Neural progenitor cell (in vitro differentiated cells): Measurements from ENCODE around the gene NRCAM. TPM values are rescaled to one million over a fixed set of nuclear protein-coding genes. Genes with fewer than 3 reads are reported as not detected.

Experiments
- DNase-seq: peaks from one replicate; pipeline ENCODE4 v3.0.0-alpha.2; 2016; ENCODE audit warnings: low spot score
- H2AFZ ChIP-seq: fragments of 200-600 bp; sonication (generic); replicated peaks from 2 replicates; pipeline ENCODE4 v1.6.1; 2016; ENCODE audit warnings: antibody characterized with exemption
- H3F3A ChIP-seq: fragments of 200-600 bp; sonication (generic); 2 replicates; pipeline ENCODE4 v1.6.1; 2016; ENCODE audit warnings: antibody characterized with exemption, low read depth
- H3K27ac ChIP-seq: fragments of 200-600 bp; sonication (generic); 2 replicates; pipeline ENCODE4 v1.5.1; 2016; ENCODE audit warnings: mild to moderate bottlenecking
- H3K27me3 ChIP-seq: fragments of 200-600 bp; sonication (generic); 2 replicates; pipeline ENCODE4 v1.6.1; 2016; ENCODE audit warnings: mild to moderate bottlenecking, moderate library complexity
- H3K36me3 ChIP-seq: fragments of 200-600 bp; sonication (generic); 2 replicates; pipeline ENCODE4 v1.5.1; 2016
- H3K4me1 ChIP-seq: fragments of 200-600 bp; sonication (generic); 2 replicates; pipeline ENCODE4 v1.6.1; 2016; ENCODE audit warnings: mixed run types
- H3K4me2 ChIP-seq: fragments of 200-600 bp; sonication (generic); 2 replicates; pipeline ENCODE4 v1.6.1; 2016
- H3K4me3 ChIP-seq: fragments of 200-600 bp; sonication (generic); 2 replicates; pipeline ENCODE4 v1.5.1; 2016
- H3K79me2 ChIP-seq: fragments of 200-600 bp; sonication (generic); 2 replicates; pipeline ENCODE4 v1.6.1; 2016; ENCODE audit warnings: low read depth
- H3K9ac ChIP-seq: fragments of 200-600 bp; sonication (generic); 2 replicates; pipeline ENCODE4 v1.6.1; 2016
- H3K9me3 ChIP-seq: fragments of 200-600 bp; sonication (generic); 2 replicates; pipeline ENCODE4 v1.5.1; 2016; ENCODE audit warnings: low read depth
- H4K20me1 ChIP-seq: fragments of 200-600 bp; sonication (generic); 2 replicates; pipeline ENCODE4 v1.6.1; 2016; ENCODE audit warnings: low read depth
- H3K27ac Mint-ChIP-seq: 3 replicates; pipeline ENCODE4 v1.8.0; 2021; ENCODE audit warnings: mixed read lengths
- H3K27me3 Mint-ChIP-seq: 2 replicates; pipeline ENCODE4 v1.8.0; 2022; ENCODE audit warnings: low read depth, mild to moderate bottlenecking, inconsistent platforms, moderate library complexity, mixed read lengths; ENCODE audit not compliant: insufficient read depth
- H3K36me3 Mint-ChIP-seq: 3 replicates; pipeline ENCODE4 v1.8.0; 2021; ENCODE audit warnings: mixed read lengths
- H3K4me1 Mint-ChIP-seq: 3 replicates; pipeline ENCODE4 v1.8.0; 2021; ENCODE audit warnings: mixed read lengths
- H3K4me3 Mint-ChIP-seq: 3 replicates; pipeline ENCODE4 v1.8.0; 2021; ENCODE audit warnings: mild to moderate bottlenecking, moderate library complexity, mixed read lengths
- H3K9me3 Mint-ChIP-seq: 3 replicates; pipeline ENCODE4 v1.8.0; 2020; ENCODE audit warnings: mixed read lengths
- EZH2 ChIP-seq: fragments of 200-600 bp; sonication (generic); IDR thresholded peaks from 2 replicates; pipeline ENCODE4 v1.6.1; 2017; ENCODE audit warnings: antibody characterized with exemption, mild to moderate bottlenecking, moderate library complexity
- EZH2phosphoT487 ChIP-seq: fragments of 200-600 bp; sonication (generic); IDR thresholded peaks from 2 replicates; pipeline ENCODE4 v1.6.1; 2017; ENCODE audit warnings: antibody characterized with exemption
- total RNA-seq: library from RNA; depleted of rRNA; stranded (reverse); fragments of >200 nt; gene quantifications from 2 replicates; pipeline ENCODE4 v1.2.3, GENCODE V29; 2015; ENCODE audit warnings: low replicate concordance
- TF ChIP-seq, protein P1 (sequence below): fragments of 200-600 bp; sonication (generic); IDR thresholded peaks from 2 replicates; pipeline ENCODE4 v1.5.1; 2017; ENCODE audit warnings: antibody characterized with exemption, mild to moderate bottlenecking

Gene NRCAM
- total RNA-seq, 1 donor from 2014 or later, result 104 TPM

- Mint-ChIP-seq H3K36me3 (no peaks in the 10 kb centered on the region), H3K4me3 (peak overlapping the region; percentile 79), H3K9me3 (no peaks in the 10 kb centered on the region), H3K27ac (peak overlapping the region; percentile 88), H3K4me1 (peaks cover 81% of the 10 kb centered on the region), H3K27me3 (peaks cover 2% of the 10 kb centered on the region)
- Histone ChIP-seq H3K4me2 (peak overlapping the region; percentile 75), H3K27ac (no peak overlapping the region), H3K9ac (no peak overlapping the region), H3K9me3 (no peaks in the 10 kb centered on the region), H3F3A (peaks cover 54% of the 10 kb centered on the region), H3K4me1 (peaks cover 81% of the 10 kb centered on the region), H3K27me3 (no peaks in the 10 kb centered on the region), H2AFZ (no peak overlapping the region), H3K36me3 (no peaks in the 10 kb centered on the region), H4K20me1 (no peaks in the 10 kb centered on the region), H3K4me3 (peak overlapping the region; percentile 38), H3K79me2 (peaks cover 32% of the 10 kb centered on the region)
- no peak for TF ChIP-seq EZH2phosphoT487
- TF ChIP-seq, protein P1, sequence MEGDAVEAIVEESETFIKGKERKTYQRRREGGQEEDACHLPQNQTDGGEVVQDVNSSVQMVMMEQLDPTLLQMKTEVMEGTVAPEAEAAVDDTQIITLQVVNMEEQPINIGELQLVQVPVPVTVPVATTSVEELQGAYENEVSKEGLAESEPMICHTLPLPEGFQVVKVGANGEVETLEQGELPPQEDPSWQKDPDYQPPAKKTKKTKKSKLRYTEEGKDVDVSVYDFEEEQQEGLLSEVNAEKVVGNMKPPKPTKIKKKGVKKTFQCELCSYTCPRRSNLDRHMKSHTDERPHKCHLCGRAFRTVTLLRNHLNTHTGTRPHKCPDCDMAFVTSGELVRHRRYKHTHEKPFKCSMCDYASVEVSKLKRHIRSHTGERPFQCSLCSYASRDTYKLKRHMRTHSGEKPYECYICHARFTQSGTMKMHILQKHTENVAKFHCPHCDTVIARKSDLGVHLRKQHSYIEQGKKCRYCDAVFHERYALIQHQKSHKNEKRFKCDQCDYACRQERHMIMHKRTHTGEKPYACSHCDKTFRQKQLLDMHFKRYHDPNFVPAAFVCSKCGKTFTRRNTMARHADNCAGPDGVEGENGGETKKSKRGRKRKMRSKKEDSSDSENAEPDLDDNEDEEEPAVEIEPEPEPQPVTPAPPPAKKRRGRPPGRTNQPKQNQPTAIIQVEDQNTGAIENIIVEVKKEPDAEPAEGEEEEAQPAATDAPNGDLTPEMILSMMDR, result no peak
- TF ChIP-seq EZH2, result no peak
- no peak for DNase-seq
Measured at GRCh38 chr7:108327353-108327752, 128.9 kb downstream of the NRCAM start.

- Histone ChIP-seq H3K4me2 (peak overlapping the region; percentile 75), H3K9me3 (no peaks in the 10 kb centered on the region), H3K9ac (no peak overlapping the region), H3K4me3 (peak overlapping the region; percentile 38), H3K36me3 (no peaks in the 10 kb centered on the region), H3K27me3 (no peaks in the 10 kb centered on the region), H3K4me1 (peaks cover 83% of the 10 kb centered on the region), H2AFZ (no peak overlapping the region), H4K20me1 (no peaks in the 10 kb centered on the region), H3K27ac (no peak overlapping the region), H3K79me2 (peaks cover 36% of the 10 kb centered on the region), H3F3A (peaks cover 54% of the 10 kb centered on the region)
- Mint-ChIP-seq H3K27me3 (peaks cover 2% of the 10 kb centered on the region), H3K36me3 (no peaks in the 10 kb centered on the region), H3K4me3 (peak overlapping the region; percentile 79), H3K9me3 (no peaks in the 10 kb centered on the region), H3K4me1 (peaks cover 84% of the 10 kb centered on the region), H3K27ac (peak overlapping the region; percentile 79)
- DNase-seq, result no peak
- TF ChIP-seq EZH2phosphoT487 (no peak), EZH2 (no peak)
- TF ChIP-seq, protein P1, result no peak
Measured at GRCh38 chr7:108326938-108327337, 129.3 kb downstream of the NRCAM start.

DNA sequence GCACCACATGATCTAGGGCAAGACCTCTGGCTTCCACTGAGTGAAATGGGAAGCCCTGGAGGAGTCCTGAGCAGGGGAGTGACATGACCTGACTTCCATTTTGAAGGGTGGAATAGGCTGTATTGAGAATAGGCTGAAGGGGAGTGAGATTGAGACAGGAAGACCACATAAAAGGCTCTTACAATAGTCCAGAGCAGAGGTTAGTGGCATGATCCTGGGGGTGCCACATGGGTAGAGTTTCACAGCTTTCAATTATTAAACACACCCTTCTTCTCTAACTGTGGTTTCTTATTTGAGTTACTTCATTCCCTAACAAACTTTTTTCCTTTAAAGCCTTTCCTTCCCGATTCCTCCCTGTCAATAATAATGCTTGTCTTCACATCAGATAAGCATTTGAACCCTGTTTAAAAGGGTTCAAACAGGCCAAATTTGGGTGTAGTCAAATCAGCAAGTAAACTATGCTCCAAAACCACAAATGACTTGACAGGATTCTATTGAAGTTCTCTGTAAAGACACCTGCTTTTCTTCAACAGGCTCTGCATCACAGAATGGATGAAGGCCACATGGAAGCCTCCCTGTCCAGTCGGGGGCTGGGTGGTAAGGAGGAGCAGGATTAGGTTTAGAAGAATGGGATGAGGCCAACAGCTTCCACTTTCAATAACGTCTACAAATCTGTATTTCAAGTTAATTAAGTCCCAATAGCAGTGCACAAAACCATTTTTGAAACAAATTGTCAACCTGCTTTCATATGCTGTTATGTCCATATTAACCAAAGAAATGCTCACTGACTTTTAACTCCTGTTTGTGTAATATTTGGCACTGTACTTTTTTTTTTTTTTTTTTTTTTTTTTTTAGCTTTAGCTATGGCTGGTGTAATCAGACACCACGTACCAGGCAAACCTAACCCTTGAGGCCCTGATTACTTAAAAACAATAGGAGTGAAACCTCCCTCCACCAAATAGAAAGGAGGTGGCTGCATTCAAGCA lies 131.9 kb downstream of the NRCAM start:
- Histone ChIP-seq H3K36me3 (no peaks in the 10 kb centered on the region), H3K79me2 (peaks cover 60% of the 10 kb centered on the region), H3K27me3 (no peaks in the 10 kb centered on the region), H4K20me1 (no peaks in the 10 kb centered on the region), H3K27ac (peak overlapping the region; percentile 57), H3K4me3 (peak overlapping the region; percentile 20), H3K4me1 (peaks cover 85% of the 10 kb centered on the region), H3K9ac (no peak overlapping the region), H3F3A (peaks cover 39% of the 10 kb centered on the region), H2AFZ (no peak overlapping the region), H3K9me3 (no peaks in the 10 kb centered on the region), H3K4me2 (peak overlapping the region; percentile 75)
- Mint-ChIP-seq H3K27me3 (peaks cover 2% of the 10 kb centered on the region), H3K27ac (peak overlapping the region; percentile 64), H3K4me1 (peaks cover 76% of the 10 kb centered on the region), H3K36me3 (no peaks in the 10 kb centered on the region), H3K9me3 (no peaks in the 10 kb centered on the region), H3K4me3 (no peak overlapping the region)
- TF ChIP-seq EZH2, result no peak
- TF ChIP-seq EZH2phosphoT487, result no peak
- TF ChIP-seq, protein P1, result no peak
- DNase-seq, result peak; percentile 36
